CD4-positive, alpha-beta T cell (primary cell): ENCODE measurements around the gene CLK3. TPM values are rescaled to one million over a fixed set of nuclear protein-coding genes. Genes with fewer than 3 reads are reported as not detected.

Experiments used
- ATAC-seq: fragments of 200-7000 bp; cut with Tn5 transposase; one replicate; pipeline ENCODE4 v1.10.0; 2022; ENCODE audit warnings: mild to moderate bottlenecking; ENCODE audit not compliant: poor library complexity
- CTCF ChIA-PET: fragments of 350-600 bp; sonication (Branson Sonifier 250); formaldehyde crosslinking; loops from one replicate; lab custom pipeline; 2021; ENCODE audit warnings: antibody characterized with exemption, inconsistent platforms; lab: Charles Lee
- POLR2A ChIA-PET: fragments of 350-600 bp; sonication (Branson Sonifier 250); formaldehyde crosslinking; loops from one replicate; lab custom pipeline; 2021; ENCODE audit warnings: antibody characterized with exemption, inconsistent platforms; lab: Charles Lee
- DNase-seq, 14 experiments: peaks; one replicate each; pipeline ENCODE4 v3.0.0-alpha.2; 2013 to 2020; ENCODE audit warnings: mixed read lengths in 2 of 14
- H3K27ac ChIP-seq, 2 donors: one replicate each; pipeline versions ENCODE4 v1.5.1 to v1.7.0; 2013; ENCODE audit warnings: low read length in 2 of 2, low read depth in 1 of 2, mild to moderate bottlenecking in 1 of 2
- H3K27me3 ChIP-seq, 2 experiments: 1 replicate in 1 of 2; 2 replicates in 1 of 2; pipeline versions ENCODE4 v1.6.1 to v1.7.0; 2013; ENCODE audit warnings: low read length in 2 of 2, control low read depth in 1 of 2, mild to moderate bottlenecking in 1 of 2, moderate library complexity in 1 of 2; ENCODE audit not compliant: insufficient read depth in 2 of 2, control insufficient read depth in 1 of 2
- H3K36me3 ChIP-seq: one replicate; pipeline ENCODE4 v1.6.1; 2013; ENCODE audit warnings: low read length, control low read depth; ENCODE audit not compliant: insufficient read depth
- H3K4me1 ChIP-seq: one replicate; pipeline ENCODE4 v1.6.1; 2013; ENCODE audit warnings: low read length, control low read depth; ENCODE audit not compliant: insufficient read depth
- H3K4me3 ChIP-seq: one replicate; pipeline ENCODE4 v1.5.1; 2013; ENCODE audit warnings: mild to moderate bottlenecking, low read length, moderate library complexity
- H3K9me3 ChIP-seq, 2 experiments: 1 replicate in 1 of 2; 2 replicates in 1 of 2; pipeline versions ENCODE4 v1.6.1 to v1.7.0; 2013; ENCODE audit warnings: low read length in 2 of 2, mild to moderate bottlenecking in 2 of 2, control low read depth in 1 of 2, moderate library complexity in 1 of 2; ENCODE audit not compliant: control insufficient read depth in 1 of 2, insufficient read depth in 1 of 2
- H3K27ac Mint-ChIP-seq: one replicate; pipeline ENCODE4 v1.8.0; 2020; ENCODE audit warnings: mixed read lengths
- H3K27me3 Mint-ChIP-seq: one replicate; pipeline ENCODE4 v1.8.0; 2021; ENCODE audit warnings: mixed read lengths
- H3K36me3 Mint-ChIP-seq: one replicate; pipeline ENCODE4 v1.8.0; 2021; ENCODE audit warnings: low read depth, mixed read lengths
- H3K4me1 Mint-ChIP-seq: one replicate; pipeline ENCODE4 v1.8.0; 2021; ENCODE audit warnings: low read depth, mixed read lengths
- H3K4me3 Mint-ChIP-seq: one replicate; pipeline ENCODE4 v1.8.0; 2020; ENCODE audit warnings: mild to moderate bottlenecking, mixed read lengths
- H3K9me3 Mint-ChIP-seq: one replicate; pipeline ENCODE4 v1.8.0; 2020; ENCODE audit warnings: mixed read lengths
- intact Hi-C, 2 experiments: fragments of 100-400 bp; cut with DNase I in 1 of 2; cut with micrococcal nuclease in 1 of 2; formaldehyde crosslinking; loops; one replicate each; pipeline versions ENCODE4 v1.15.1 to v1.9.0; 2023 to 2025; cut with DNase I, micrococcal nuclease
- total RNA-seq, 174 experiments: library from RNA in 2 of 174; stranded (reverse) in 2 of 174; gene quantifications; one replicate each; pipeline ENCODE4 v1.2.3 and lab custom pipeline; 2021 to 2026
- TF ChIP-seq, protein P1 (sequence below): fragments of 200-600 bp; IDR thresholded peaks from one replicate; pipeline ENCODE4 v1.8.0; 2022; ENCODE audit warnings: antibody characterized with exemption, mild to moderate bottlenecking

The CLK3 gene
- total RNA-seq, 2 experiments from 2014 or later: 275 to 293 TPM

DNA sequence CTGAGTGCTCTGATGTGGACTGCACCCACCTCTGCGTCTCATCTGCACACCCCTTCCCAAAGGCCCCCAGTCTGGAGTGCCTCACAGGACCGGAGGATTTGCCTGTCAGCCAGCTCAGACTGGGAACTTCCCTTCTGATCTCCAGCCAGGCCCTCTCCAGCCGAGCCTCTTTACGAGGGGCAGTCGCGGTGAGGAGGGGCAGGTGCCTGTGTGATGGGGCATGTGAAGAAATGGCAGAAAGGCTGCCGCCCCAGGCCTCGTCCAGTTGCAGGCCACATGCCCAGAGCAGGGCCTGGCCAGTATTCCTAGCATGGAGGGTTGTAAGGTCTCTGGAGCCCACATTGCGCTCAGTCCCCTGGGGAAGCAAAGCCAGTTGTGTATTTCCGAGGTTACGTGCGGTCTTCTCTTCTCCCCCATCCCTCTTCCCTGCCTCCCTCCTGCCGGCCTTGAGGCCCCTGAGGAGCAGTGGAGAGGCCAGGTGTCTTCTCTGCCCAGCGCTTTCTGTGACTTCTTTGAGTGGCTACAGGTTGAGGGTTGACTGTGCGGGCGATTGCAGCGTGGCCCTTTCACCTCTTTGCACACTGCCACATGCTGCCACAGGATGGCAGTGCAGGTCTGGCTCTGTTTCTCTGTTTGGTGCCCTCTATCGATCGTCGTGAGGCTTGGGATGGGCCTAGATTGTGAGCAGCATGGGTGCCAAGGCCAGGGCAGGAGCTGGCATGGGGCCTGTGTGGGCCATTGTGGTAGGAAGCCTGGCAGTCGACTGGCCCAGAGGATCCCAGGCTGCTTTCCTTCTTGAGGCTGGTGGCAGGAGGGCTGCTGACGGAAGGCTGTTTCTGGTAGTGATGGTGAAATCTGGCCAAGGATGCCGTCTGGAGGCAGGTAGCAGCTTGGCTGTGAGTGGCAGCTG is 5.3 kb downstream of the CLK3 start:
- Mint-ChIP-seq H3K4me1 (peaks cover 49% of the 10 kb centered on the region), H3K27ac (peak overlapping the region; percentile 67), H3K36me3 (peaks cover 92% of the 10 kb centered on the region), H3K9me3 (no peaks in the 10 kb centered on the region), H3K4me3 (peak overlapping the region; percentile 78), H3K27me3 (no peaks in the 10 kb centered on the region)
- TF ChIP-seq, protein P1, sequence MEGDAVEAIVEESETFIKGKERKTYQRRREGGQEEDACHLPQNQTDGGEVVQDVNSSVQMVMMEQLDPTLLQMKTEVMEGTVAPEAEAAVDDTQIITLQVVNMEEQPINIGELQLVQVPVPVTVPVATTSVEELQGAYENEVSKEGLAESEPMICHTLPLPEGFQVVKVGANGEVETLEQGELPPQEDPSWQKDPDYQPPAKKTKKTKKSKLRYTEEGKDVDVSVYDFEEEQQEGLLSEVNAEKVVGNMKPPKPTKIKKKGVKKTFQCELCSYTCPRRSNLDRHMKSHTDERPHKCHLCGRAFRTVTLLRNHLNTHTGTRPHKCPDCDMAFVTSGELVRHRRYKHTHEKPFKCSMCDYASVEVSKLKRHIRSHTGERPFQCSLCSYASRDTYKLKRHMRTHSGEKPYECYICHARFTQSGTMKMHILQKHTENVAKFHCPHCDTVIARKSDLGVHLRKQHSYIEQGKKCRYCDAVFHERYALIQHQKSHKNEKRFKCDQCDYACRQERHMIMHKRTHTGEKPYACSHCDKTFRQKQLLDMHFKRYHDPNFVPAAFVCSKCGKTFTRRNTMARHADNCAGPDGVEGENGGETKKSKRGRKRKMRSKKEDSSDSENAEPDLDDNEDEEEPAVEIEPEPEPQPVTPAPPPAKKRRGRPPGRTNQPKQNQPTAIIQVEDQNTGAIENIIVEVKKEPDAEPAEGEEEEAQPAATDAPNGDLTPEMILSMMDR: peak; percentile 86
- ChIA-PET CTCF (interaction anchor here (0.6 to 2.2 kb wide), 15 partner anchors 12 to 330 kb away, joined by 3 to 34 read pairs (median 3); no protein-coding TSS in a partner anchor), POLR2A (interaction anchor here (0.8 to 1.5 kb wide), 2 partner anchors 11 to 163 kb away, joined by 3 read pairs; no protein-coding TSS in a partner anchor)
- DNase-seq: peak; percentile 48 to 89 (median 67)
- no peak overlapping the region for H3K4me3 ChIP-seq
- peaks cover 75% of the 10 kb centered on the region for H3K36me3 ChIP-seq
- H3K4me1 ChIP-seq: peaks cover 64% of the 10 kb centered on the region
- intact Hi-C loops: no loop called here
- ATAC-seq: peak; percentile 89
- H3K27me3 ChIP-seq: no peaks in the 10 kb centered on the region
- H3K9me3 ChIP-seq: no peaks in the 10 kb centered on the region
- H3K27ac ChIP-seq: no peak overlapping the region

DNA sequence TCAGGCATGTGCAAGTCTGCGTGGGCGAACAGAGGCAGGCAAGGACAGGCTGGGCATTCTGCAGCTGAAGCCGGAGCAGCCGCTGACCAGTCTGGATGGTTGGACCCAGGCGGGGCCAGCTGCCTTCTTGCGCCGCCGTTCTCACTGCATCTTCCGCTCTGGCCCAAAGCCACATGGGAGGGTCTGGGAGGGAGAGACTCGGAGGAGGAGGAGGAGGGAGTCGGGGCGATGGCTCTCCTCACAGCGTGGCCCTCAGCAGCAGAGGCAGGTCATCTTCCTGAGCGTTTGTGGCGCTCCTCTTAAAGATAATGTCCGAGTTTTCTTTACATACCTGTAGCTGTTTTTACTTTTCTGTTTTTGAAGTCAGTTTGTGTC is 5.9 kb downstream of the CLK3 start:
- Histone ChIP-seq H3K36me3 (peaks cover 81% of the 10 kb centered on the region), H3K4me3 (no peak overlapping the region), H3K4me1 (peaks cover 57% of the 10 kb centered on the region), H3K27ac (no peak overlapping the region), H3K27me3 (no peaks in the 10 kb centered on the region), H3K9me3 (no peaks in the 10 kb centered on the region)
- no peak overlapping the region for H3K4me3 Mint-ChIP-seq
- peaks cover 46% of the 10 kb centered on the region for H3K4me1 Mint-ChIP-seq
- H3K36me3 Mint-ChIP-seq: peaks cover 94% of the 10 kb centered on the region
- intact Hi-C loops: no loop called here
- no peaks in the 10 kb centered on the region for H3K27me3 Mint-ChIP-seq
- no peak for ATAC-seq
- no peak for DNase-seq
- ChIA-PET POLR2A (interaction anchor here (0.8 to 1.5 kb wide), 3 partner anchors 10 to 163 kb away, joined by 3 read pairs; no protein-coding TSS in a partner anchor), CTCF (interaction anchor here (0.6 to 2.2 kb wide), 15 partner anchors 11 to 329 kb away, joined by 3 to 34 read pairs (median 3); no protein-coding TSS in a partner anchor)
- TF ChIP-seq, protein P1: no peak
- peak overlapping the region; percentile 67 for H3K27ac Mint-ChIP-seq
- H3K9me3 Mint-ChIP-seq: no peaks in the 10 kb centered on the region

DNA sequence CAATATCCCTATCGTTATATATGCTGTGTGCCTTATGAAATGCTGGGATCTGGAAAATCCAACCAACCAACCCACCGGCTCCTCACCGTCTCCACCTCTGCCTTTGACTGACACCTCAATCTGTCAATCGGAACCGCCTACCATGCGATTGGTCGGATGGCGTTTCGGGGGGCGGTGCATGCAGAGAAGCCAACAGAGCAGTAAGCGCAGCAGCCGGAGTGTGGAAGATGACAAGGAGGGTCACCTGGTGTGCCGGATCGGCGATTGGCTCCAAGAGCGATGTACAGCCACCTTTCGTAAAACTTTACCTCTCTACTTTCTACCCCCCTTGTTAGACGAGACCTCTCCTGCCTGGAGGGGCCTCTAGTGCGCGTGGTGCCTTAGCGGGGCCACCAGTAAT is 6.3 kb downstream of the CLK3 start:
- Histone ChIP-seq H3K36me3 (peaks cover 85% of the 10 kb centered on the region), H3K9me3 (no peaks in the 10 kb centered on the region), H3K4me3 (no peak overlapping the region), H3K27me3 (no peaks in the 10 kb centered on the region), H3K4me1 (peaks cover 55% of the 10 kb centered on the region), H3K27ac (no peak overlapping the region)
- Mint-ChIP-seq H3K4me3 (no peak overlapping the region), H3K9me3 (no peaks in the 10 kb centered on the region), H3K27ac (peak overlapping the region; percentile 27), H3K27me3 (no peaks in the 10 kb centered on the region), H3K4me1 (peaks cover 42% of the 10 kb centered on the region), H3K36me3 (peaks cover 96% of the 10 kb centered on the region)
- intact Hi-C loops: no loop called here
- ChIA-PET POLR2A (interaction anchor here (1.3 to 1.5 kb wide), 2 partner anchors 10 to 13 kb away, joined by 3 read pairs; no protein-coding TSS in a partner anchor), CTCF (interaction anchor here (0.7 to 2.2 kb wide), 8 partner anchors 11 to 329 kb away, joined by 3 to 34 read pairs (median 3); no protein-coding TSS in a partner anchor)
- DNase-seq: no peak
- TF ChIP-seq, protein P1: no peak
- no peak for ATAC-seq
